ENCODE data around the gene POU6F2. TPM values are rescaled to one million over a fixed set of nuclear protein-coding genes. Genes with fewer than 3 reads are reported as not detected.

Gene POU6F2
- total and polyA plus RNA-seq, 2 donors (not counting 1 experiment from before 2014, with no cell fraction given) = under 0.01 TPM; not detected in 1

GRCh38 chr7:39415091-39415787 lies 437.5 kb downstream of the POU6F2 start:
- H2AFZ ChIP-seq (ENCODE audit: low read length) = no peak overlapping the region
- H3K4me3 ChIP-seq (replicated peaks in 1 of 4; ENCODE audit: control extremely low read depth in 1 of 4, insufficient read depth in 1 of 4, low read depth in 3 of 4, low read length in 4 of 4) = no peak overlapping the region
- TF ChIP-seq CTCF (conservative IDR thresholded peaks at IDR 0.05 in 1 of 2, IDR thresholded peaks at IDR 0.05 in 1 of 2; ENCODE audit: low read depth in 1 of 2, low read length in 2 of 2) (no peak), EZH2 (IDR thresholded peaks at IDR 0.05; ENCODE audit: low read length, missing control alignments) (no peak)
- H3K36me3 ChIP-seq (ENCODE audit: control insufficient read depth, insufficient read depth, low read length) = no peaks in the 10 kb centered on the region
- H3K9ac ChIP-seq (ENCODE audit: insufficient read depth, low read length) = no peak overlapping the region
- H4K20me1 ChIP-seq (ENCODE audit: control insufficient read depth, extremely low read depth, insufficient read depth, low read length) = no peaks in the 10 kb centered on the region
- no peak for DNase-seq (ENCODE audit: low read depth in 2 of 2)
- peaks cover 3% of the 10 kb centered on the region for H3K27me3 ChIP-seq (ENCODE audit: control insufficient read depth, insufficient read depth, low read length)
- H3K27ac ChIP-seq (ENCODE audit: insufficient read depth, low read length) = no peak overlapping the region
- H3K79me2 ChIP-seq (ENCODE audit: control insufficient read depth, insufficient read depth, low read length) = no peaks in the 10 kb centered on the region
- H3K4me1 ChIP-seq (ENCODE audit: control insufficient read depth, extremely low read depth, insufficient read depth, low read length) = no peaks in the 10 kb centered on the region
- H3K4me2 ChIP-seq (ENCODE audit: extremely low read depth, insufficient read depth, low read length) = no peak overlapping the region
- no peaks in the 10 kb centered on the region for H3K9me3 ChIP-seq (ENCODE audit: control insufficient read depth, insufficient read depth, low read depth, low read length)

GRCh38 chr7:39416866-39417265 lies 439.2 kb downstream of the POU6F2 start:
- no peak overlapping the region for H2AFZ ChIP-seq (ENCODE audit: low read length)
- H3K4me3 ChIP-seq (replicated peaks in 1 of 4; ENCODE audit: control extremely low read depth in 1 of 4, insufficient read depth in 1 of 4, low read depth in 3 of 4, low read length in 4 of 4) = no peak overlapping the region

GRCh38 chr7:39417642-39418041 lies 439.9 kb downstream of the POU6F2 start:
- Histone ChIP-seq H3K27ac (ENCODE audit: insufficient read depth, low read length) (no peak overlapping the region), H2AFZ (ENCODE audit: low read length) (no peak overlapping the region), H3K27me3 (ENCODE audit: control insufficient read depth, insufficient read depth, low read length) (peaks cover 3% of the 10 kb centered on the region), H3K9me3 (ENCODE audit: control insufficient read depth, insufficient read depth, low read depth, low read length) (no peaks in the 10 kb centered on the region), H3K4me2 (ENCODE audit: extremely low read depth, insufficient read depth, low read length) (no peak overlapping the region), H3K79me2 (ENCODE audit: control insufficient read depth, insufficient read depth, low read length) (no peaks in the 10 kb centered on the region), H3K4me3 (replicated peaks in 1 of 4; ENCODE audit: control extremely low read depth in 1 of 4, insufficient read depth in 1 of 4, low read depth in 3 of 4, low read length in 4 of 4) (no peak overlapping the region), H3K36me3 (ENCODE audit: control insufficient read depth, insufficient read depth, low read length) (no peaks in the 10 kb centered on the region), H4K20me1 (ENCODE audit: control insufficient read depth, extremely low read depth, insufficient read depth, low read length) (no peaks in the 10 kb centered on the region), H3K9ac (ENCODE audit: insufficient read depth, low read length) (no peak overlapping the region), H3K4me1 (ENCODE audit: control insufficient read depth, extremely low read depth, insufficient read depth, low read length) (no peaks in the 10 kb centered on the region)
- DNase-seq (ENCODE audit: low read depth in 2 of 2) = no peak
- no peak for TF ChIP-seq EZH2 (IDR thresholded peaks at IDR 0.05; ENCODE audit: low read length, missing control alignments)

More at GRCh38 chr7:39416866-39417265, 439.2 kb downstream of the POU6F2 start:
- Histone ChIP-seq H3K27me3 (ENCODE audit: control insufficient read depth, insufficient read depth, low read length) (peaks cover 3% of the 10 kb centered on the region), H3K36me3 (ENCODE audit: control insufficient read depth, insufficient read depth, low read length) (no peaks in the 10 kb centered on the region), H3K4me1 (ENCODE audit: control insufficient read depth, extremely low read depth, insufficient read depth, low read length) (no peaks in the 10 kb centered on the region), H3K79me2 (ENCODE audit: control insufficient read depth, insufficient read depth, low read length) (no peaks in the 10 kb centered on the region), H3K9ac (ENCODE audit: insufficient read depth, low read length) (no peak overlapping the region), H3K9me3 (ENCODE audit: control insufficient read depth, insufficient read depth, low read depth, low read length) (no peaks in the 10 kb centered on the region), H4K20me1 (ENCODE audit: control insufficient read depth, extremely low read depth, insufficient read depth, low read length) (no peaks in the 10 kb centered on the region), H3K27ac (ENCODE audit: insufficient read depth, low read length) (no peak overlapping the region), H3K4me2 (ENCODE audit: extremely low read depth, insufficient read depth, low read length) (no peak overlapping the region)
- DNase-seq (ENCODE audit: low read depth in 2 of 2) = no peak
- TF ChIP-seq CTCF (conservative IDR thresholded peaks at IDR 0.05 in 1 of 2, IDR thresholded peaks at IDR 0.05 in 1 of 2; ENCODE audit: low read depth in 1 of 2, low read length in 2 of 2) = no peak
- no peak for TF ChIP-seq EZH2 (IDR thresholded peaks at IDR 0.05; ENCODE audit: low read length, missing control alignments)

Measured in fibroblast of lung (primary cell).